Measurements from ENCODE around the gene THBD.

DNA sequence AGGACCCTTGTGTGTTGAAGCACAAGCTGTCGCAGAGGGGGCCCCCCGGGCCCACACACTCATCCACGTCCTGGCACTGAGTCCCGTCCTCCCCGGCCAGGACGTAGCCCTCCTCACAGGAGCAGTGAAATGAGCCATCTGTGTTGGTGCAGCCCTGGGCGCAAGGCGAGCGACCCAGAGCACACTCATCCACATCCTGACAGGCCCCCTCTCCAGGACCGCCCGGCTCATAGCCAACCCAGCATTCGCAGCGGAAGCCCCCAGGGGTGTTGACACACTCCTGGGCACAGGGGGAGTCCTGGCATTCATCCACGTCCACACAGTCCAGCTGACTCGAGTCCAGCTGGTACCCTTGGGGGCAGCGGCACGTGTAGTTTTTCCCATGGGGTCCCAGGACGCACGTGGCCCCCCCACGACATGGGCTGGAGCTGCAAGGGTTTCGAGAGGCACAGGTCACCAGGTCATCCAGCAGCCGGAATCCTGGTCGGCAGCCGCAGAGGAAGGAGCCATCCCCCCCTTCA is 35.4 kb upstream of the THBD start:
- TF ChIP-seq EZH2phosphoT487 (IDR thresholded peaks at IDR 0.05; ENCODE audit: insufficient read depth, low read depth) (no peak), EZH2 (IDR thresholded peaks at IDR 0.05; ENCODE audit: insufficient read depth, poor library complexity, severe bottlenecking) (no peak)

Measured in GM23248 (cell line).